WTC11 (cell line): ENCODE measurements around the gene CUL1.

Experiments
- ATF2 ChIP-seq: sonication (generic); formaldehyde crosslinking; IDR thresholded peaks from 2 replicates; pipeline ENCODE4 v1.8.1; 2022; ENCODE audit warnings: low read depth, missing genetic modification reagents, borderline replicate concordance
- CTCF ChIP-seq: fragments of 200-600 bp; IDR thresholded peaks from 2 replicates; pipeline ENCODE4 v1.8.0; 2022; ENCODE audit warnings: antibody characterized with exemption
- KAT7 ChIP-seq: sonication (generic); formaldehyde crosslinking; IDR thresholded peaks from 2 replicates; pipeline ENCODE4 v1.8.1; 2023; ENCODE audit warnings: missing genetic modification reagents, mild to moderate bottlenecking, borderline replicate concordance
- RELA ChIP-seq: sonication (generic); formaldehyde crosslinking; IDR thresholded peaks from 2 replicates; pipeline ENCODE4 v1.8.1; 2022; ENCODE audit warnings: missing genetic modification reagents, mild to moderate bottlenecking, borderline replicate concordance
- SP1 ChIP-seq: sonication (generic); formaldehyde crosslinking; conservative IDR thresholded peaks from 2 replicates; pipeline ENCODE4 v1.8.1; 2022; ENCODE audit warnings: missing genetic modification reagents
- TCF7 ChIP-seq: sonication (generic); formaldehyde crosslinking; IDR thresholded peaks from 2 replicates; pipeline ENCODE4 v1.8.0; 2022; ENCODE audit warnings: mild to moderate bottlenecking, low read depth, missing genetic modification reagents, moderate library complexity
- USF2 ChIP-seq: sonication (generic); formaldehyde crosslinking; IDR thresholded peaks from 2 replicates; pipeline ENCODE4 v1.8.1; 2023; ENCODE audit warnings: mild to moderate bottlenecking, missing genetic modification reagents, moderate library complexity
- ZBTB21 ChIP-seq: sonication (generic); formaldehyde crosslinking; IDR thresholded peaks from 2 replicates; pipeline ENCODE4 v1.8.1; 2023; ENCODE audit warnings: mild to moderate bottlenecking, missing genetic modification reagents, borderline replicate concordance
- TF ChIP-seq, protein P1 (sequence below): sonication (generic); formaldehyde crosslinking; IDR thresholded peaks from 2 replicates; pipeline ENCODE4 v1.8.0; 2022; ENCODE audit warnings: mild to moderate bottlenecking, missing genetic modification reagents

GRCh38 chr7:148657929-148658328 is 40.8 kb upstream of the CUL1 start:
- TF ChIP-seq USF2 (no peak), TCF7 (no peak), CTCF (no peak), RELA (no peak), KAT7 (CRISPR knock-in tag) (no peak), ATF2 (CRISPR knock-in tag) (no peak), SP1 (CRISPR knock-in tag) (no peak), ZBTB21 (CRISPR knock-in tag) (no peak)
- TF ChIP-seq, protein P1, sequence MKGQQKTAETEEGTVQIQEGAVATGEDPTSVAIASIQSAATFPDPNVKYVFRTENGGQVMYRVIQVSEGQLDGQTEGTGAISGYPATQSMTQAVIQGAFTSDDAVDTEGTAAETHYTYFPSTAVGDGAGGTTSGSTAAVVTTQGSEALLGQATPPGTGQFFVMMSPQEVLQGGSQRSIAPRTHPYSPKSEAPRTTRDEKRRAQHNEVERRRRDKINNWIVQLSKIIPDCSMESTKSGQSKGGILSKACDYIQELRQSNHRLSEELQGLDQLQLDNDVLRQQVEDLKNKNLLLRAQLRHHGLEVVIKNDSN (CRISPR knock-in tag): no peak
